ENCODE results near the gene NAA80. TPM values are rescaled to one million over a fixed set of nuclear protein-coding genes. Genes with fewer than 3 reads are reported as not detected.
A peak's percentile ranks its signal among the peaks of the same experiment; 100 is the strongest.

NAA80 gene
- total and polyA plus RNA-seq, 2 of the 13 experiments (the other 11 are each of a cell fraction or from before 2014, with no cell fraction given), result 3.4 to 8.7 TPM

- no peak for TF ChIP-seq ZNF207 (IDR thresholded peaks at IDR 0.05; ENCODE audit: borderline replicate concordance)
- TF ChIP-seq, protein P1, sequence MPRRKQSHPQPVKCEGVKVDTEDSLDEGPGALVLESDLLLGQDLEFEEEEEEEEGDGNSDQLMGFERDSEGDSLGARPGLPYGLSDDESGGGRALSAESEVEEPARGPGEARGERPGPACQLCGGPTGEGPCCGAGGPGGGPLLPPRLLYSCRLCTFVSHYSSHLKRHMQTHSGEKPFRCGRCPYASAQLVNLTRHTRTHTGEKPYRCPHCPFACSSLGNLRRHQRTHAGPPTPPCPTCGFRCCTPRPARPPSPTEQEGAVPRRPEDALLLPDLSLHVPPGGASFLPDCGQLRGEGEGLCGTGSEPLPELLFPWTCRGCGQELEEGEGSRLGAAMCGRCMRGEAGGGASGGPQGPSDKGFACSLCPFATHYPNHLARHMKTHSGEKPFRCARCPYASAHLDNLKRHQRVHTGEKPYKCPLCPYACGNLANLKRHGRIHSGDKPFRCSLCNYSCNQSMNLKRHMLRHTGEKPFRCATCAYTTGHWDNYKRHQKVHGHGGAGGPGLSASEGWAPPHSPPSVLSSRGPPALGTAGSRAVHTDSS (CRISPR knock-in tag; conservative IDR thresholded peaks at IDR 0.05), result no peak
- TF ChIP-seq REL (CRISPR knock-in tag; conservative IDR thresholded peaks at IDR 0.05), result no peak
- no peak for TF ChIP-seq IRF1 (CRISPR knock-in tag; IDR thresholded peaks at IDR 0.05; ENCODE audit: low read depth)
- TF ChIP-seq FOXA1 (IDR thresholded peaks at IDR 0.05), result no peak
- no peak for TF ChIP-seq FOXA1 (CRISPR knock-in tag; IDR thresholded peaks at IDR 0.05)
- TF ChIP-seq ATF1 (CRISPR knock-in tag; IDR thresholded peaks at IDR 0.05), result no peak
- TF ChIP-seq NFIC (IDR thresholded peaks at IDR 0.05; ENCODE audit: low read length), result no peak
- peak; percentile 8 for TF ChIP-seq TEAD3 (CRISPR knock-in tag; optimal IDR thresholded peaks at IDR 0.05; ENCODE audit: borderline replicate concordance)
- TF ChIP-seq PATZ1 (CRISPR knock-in tag; IDR thresholded peaks at IDR 0.05), result peak; percentile 99
- TF ChIP-seq ZNF589 (CRISPR knock-in tag; conservative IDR thresholded peaks at IDR 0.05), result peak; percentile 74; the same call in 1 of the 2 replicates
- peak; percentile 83; the same call in 1 of the 2 replicates for TF ChIP-seq ZNF607 (CRISPR knock-in tag; IDR thresholded peaks at IDR 0.05; ENCODE audit: borderline replicate concordance)
- peak; percentile 85 for TF ChIP-seq CCDC6 (CRISPR knock-in tag; IDR thresholded peaks at IDR 0.05)
- TF ChIP-seq REST (IDR thresholded peaks at IDR 0.05; ENCODE audit: borderline replicate concordance in 1 of 2, low read depth in 1 of 2, low read length in 2 of 2), result no peak
- TF ChIP-seq HDAC1 (CRISPR knock-in tag; IDR thresholded peaks at IDR 0.05), result peak; percentile 83
- TF ChIP-seq SKI (IDR thresholded peaks at IDR 0.05; ENCODE audit: partially characterized antibody), result peak; percentile 20
- TF ChIP-seq ZNF615 (CRISPR knock-in tag; IDR thresholded peaks at IDR 0.05; ENCODE audit: borderline replicate concordance), result no peak
- TF ChIP-seq ZNF460 (CRISPR knock-in tag; IDR thresholded peaks at IDR 0.05; ENCODE audit: borderline replicate concordance), result no peak
- TF ChIP-seq ZNF7 (CRISPR knock-in tag; IDR thresholded peaks at IDR 0.05), result no peak
- peak; percentile 70; the same call in 1 of the 2 replicates for TF ChIP-seq GATA4 (IDR thresholded peaks at IDR 0.05; ENCODE audit: borderline replicate concordance, low read depth)
- TF ChIP-seq ZNF713 (CRISPR knock-in tag; IDR thresholded peaks at IDR 0.05), result peak; percentile 55; the same call in 1 of the 2 replicates
- TF ChIP-seq MIER3 (CRISPR knock-in tag; IDR thresholded peaks at IDR 0.05; ENCODE audit: borderline replicate concordance), result peak; percentile 53; the same call in 1 of the 2 replicates
Observed at GRCh38 chr3:50260027-50260941, 38.9 kb downstream of the NAA80 start (continued).
